GM12878 (cell line): Measurements from ENCODE around the gene SNRPB2. TPM values are rescaled to one million over a fixed set of nuclear protein-coding genes. Genes with fewer than 3 reads are reported as not detected.

ENCODE experiments used
- GABPA ChIP-seq: IDR thresholded peaks from 2 replicates; pipeline ENCODE4 v1.6.1; 2014; ENCODE audit warnings: antibody characterized with exemption, low read depth, mild to moderate bottlenecking, inconsistent platforms
- HDGF ChIP-seq: fragments of 450-650 bp; IDR thresholded peaks from 2 replicates; pipeline ENCODE4 v1.6.1; 2016; ENCODE audit warnings: antibody characterized with exemption
- MYC ChIP-seq: IDR thresholded peaks from 2 replicates; pipeline ENCODE4 v1.6.1; 2011; ENCODE audit warnings: mild to moderate bottlenecking, low read length, moderate library complexity, inconsistent platforms; ENCODE audit not compliant: insufficient read depth, insufficient replicate concordance, insufficient read length, severe bottlenecking
- NBN ChIP-seq: fragments of 450-650 bp; IDR thresholded peaks from 2 replicates; pipeline ENCODE4 v1.6.1; 2016
- POLR2AphosphoS5 ChIP-seq: IDR thresholded peaks from 2 replicates; pipeline ENCODE4 v1.6.1; 2011; ENCODE audit warnings: mild to moderate bottlenecking, low read length, inconsistent platforms
- POU2F2 ChIP-seq: IDR thresholded peaks from 3 replicates; pipeline ENCODE4 v1.6.1; 2011; ENCODE audit warnings: low read depth, mild to moderate bottlenecking, low read length, borderline replicate concordance
- RAD21 ChIP-seq: IDR thresholded peaks from 2 replicates; pipeline ENCODE4 v1.6.1; 2011; ENCODE audit warnings: mild to moderate bottlenecking, low read depth, low read length, moderate library complexity; ENCODE audit not compliant: insufficient read depth
- SKIL ChIP-seq: fragments of 450-650 bp; IDR thresholded peaks from 2 replicates; pipeline ENCODE4 v1.6.1; 2017; ENCODE audit warnings: mild to moderate bottlenecking, low read depth, inconsistent platforms; ENCODE audit not compliant: poor library complexity, severe bottlenecking
- SMARCA5 ChIP-seq: fragments of 450-650 bp; IDR thresholded peaks from 2 replicates; pipeline ENCODE4 v1.6.1; 2017; ENCODE audit warnings: mild to moderate bottlenecking
- SPI1 ChIP-seq: IDR thresholded peaks from 2 replicates; pipeline ENCODE4 v1.6.1; 2011; ENCODE audit warnings: low read depth, mild to moderate bottlenecking, low read length, moderate library complexity, borderline replicate concordance; ENCODE audit not compliant: insufficient read depth
- STAT1 ChIP-seq: fragments of 450-650 bp; conservative IDR thresholded peaks from 2 replicates; pipeline ENCODE4 v1.6.1; 2014; ENCODE audit warnings: antibody characterized with exemption, mild to moderate bottlenecking
- ZNF217 ChIP-seq: fragments of 450-650 bp; IDR thresholded peaks from 2 replicates; pipeline ENCODE4 v1.6.1; 2017; ENCODE audit warnings: antibody characterized with exemption, mild to moderate bottlenecking
- ZNF24 ChIP-seq: fragments of 450-650 bp; IDR thresholded peaks from 2 replicates; pipeline ENCODE4 v1.6.1; 2017; ENCODE audit warnings: antibody characterized with exemption, mild to moderate bottlenecking
- polyA plus RNA-seq, 11 experiments: library from polyadenylated mRNA; depleted of rRNA in 4 of 11; unstranded in 6 of 11; stranded (reverse) in 5 of 11; fragments of >200 nt; fragmentation: Nextera tagmentation in 4 of 11; fragmentation: Illumina TruSeq in 1 of 11; extraction: Ambion mirVana in 4 of 11; extraction: Trizol in 1 of 11; gene quantifications; 1 replicate in 1 of 11; 2 replicates in 10 of 11; pipeline versions ENCODE4 v1.2.1 to v1.2.3, GENCODE V29; 2011 to 2016; ENCODE audit warnings: inconsistent platforms in 2 of 11, missing spikeins in 2 of 11, low read depth in 1 of 11
- total RNA-seq, 4 experiments: library from RNA; depleted of rRNA in 3 of 4; stranded (reverse); fragments of >200 nt in 3 of 4; fragmentation: Illumina TruSeq in 1 of 4; extraction: Trizol in 1 of 4; gene quantifications; 2 replicates each; pipeline versions ENCODE4 v1.2.1 to v1.2.3, GENCODE V29; 2013 to 2021
- TF ChIP-seq, protein P1 (sequence below): fragments of 150-350 bp; IDR thresholded peaks from 2 replicates; pipeline ENCODE4 v1.6.1; 2014; ENCODE audit warnings: mild to moderate bottlenecking, low read depth, low read length
- TF ChIP-seq, protein P2 (sequence below): fragments of 450-650 bp; IDR thresholded peaks from 2 replicates; pipeline ENCODE4 v1.6.1; 2017; ENCODE audit warnings: borderline replicate concordance
- TF ChIP-seq, protein P3 (sequence below): fragments of 450-650 bp; IDR thresholded peaks from 2 replicates; pipeline ENCODE4 v1.6.1; 2016; ENCODE audit warnings: mild to moderate bottlenecking, moderate library complexity, borderline replicate concordance

The SNRPB2 gene
- total and polyA plus RNA-seq, 10 of the 15 experiments (the other 5 are each of a cell fraction or from before 2014, with no cell fraction given): 63.5 to 245 (median 136) TPM

GRCh38 chr20:16729565-16730460 is at the start of gene SNRPB2 (continued):
- TF ChIP-seq, protein P1, sequence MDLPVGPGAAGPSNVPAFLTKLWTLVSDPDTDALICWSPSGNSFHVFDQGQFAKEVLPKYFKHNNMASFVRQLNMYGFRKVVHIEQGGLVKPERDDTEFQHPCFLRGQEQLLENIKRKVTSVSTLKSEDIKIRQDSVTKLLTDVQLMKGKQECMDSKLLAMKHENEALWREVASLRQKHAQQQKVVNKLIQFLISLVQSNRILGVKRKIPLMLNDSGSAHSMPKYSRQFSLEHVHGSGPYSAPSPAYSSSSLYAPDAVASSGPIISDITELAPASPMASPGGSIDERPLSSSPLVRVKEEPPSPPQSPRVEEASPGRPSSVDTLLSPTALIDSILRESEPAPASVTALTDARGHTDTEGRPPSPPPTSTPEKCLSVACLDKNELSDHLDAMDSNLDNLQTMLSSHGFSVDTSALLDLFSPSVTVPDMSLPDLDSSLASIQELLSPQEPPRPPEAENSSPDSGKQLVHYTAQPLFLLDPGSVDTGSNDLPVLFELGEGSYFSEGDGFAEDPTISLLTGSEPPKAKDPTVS: peak; percentile 72; the same call in 1 of the 2 replicates
- TF ChIP-seq POU2F2 (peak; percentile 77; the same call in 1 of the 3 replicates), SPI1 (peak; percentile 32; the same call in 1 of the 2 replicates), GABPA (peak; percentile 97), MYC (no peak), SMARCA5 (no peak), RAD21 (no peak), ZNF24 (0 out of 2 replicates have a peak, but pooled peaks have one; percentile 18), SKIL (no peak), HDGF (peak; percentile 85), STAT1 (peak; percentile 90), POLR2AphosphoS5 (peak; percentile 98), NBN (peak; percentile 93), ZNF217 (peak; percentile 49; the same call in 1 of the 2 replicates)
- TF ChIP-seq, protein P2, sequence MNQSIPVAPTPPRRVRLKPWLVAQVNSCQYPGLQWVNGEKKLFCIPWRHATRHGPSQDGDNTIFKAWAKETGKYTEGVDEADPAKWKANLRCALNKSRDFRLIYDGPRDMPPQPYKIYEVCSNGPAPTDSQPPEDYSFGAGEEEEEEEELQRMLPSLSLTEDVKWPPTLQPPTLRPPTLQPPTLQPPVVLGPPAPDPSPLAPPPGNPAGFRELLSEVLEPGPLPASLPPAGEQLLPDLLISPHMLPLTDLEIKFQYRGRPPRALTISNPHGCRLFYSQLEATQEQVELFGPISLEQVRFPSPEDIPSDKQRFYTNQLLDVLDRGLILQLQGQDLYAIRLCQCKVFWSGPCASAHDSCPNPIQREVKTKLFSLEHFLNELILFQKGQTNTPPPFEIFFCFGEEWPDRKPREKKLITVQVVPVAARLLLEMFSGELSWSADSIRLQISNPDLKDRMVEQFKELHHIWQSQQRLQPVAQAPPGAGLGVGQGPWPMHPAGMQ: no peak
- TF ChIP-seq, protein P3, sequence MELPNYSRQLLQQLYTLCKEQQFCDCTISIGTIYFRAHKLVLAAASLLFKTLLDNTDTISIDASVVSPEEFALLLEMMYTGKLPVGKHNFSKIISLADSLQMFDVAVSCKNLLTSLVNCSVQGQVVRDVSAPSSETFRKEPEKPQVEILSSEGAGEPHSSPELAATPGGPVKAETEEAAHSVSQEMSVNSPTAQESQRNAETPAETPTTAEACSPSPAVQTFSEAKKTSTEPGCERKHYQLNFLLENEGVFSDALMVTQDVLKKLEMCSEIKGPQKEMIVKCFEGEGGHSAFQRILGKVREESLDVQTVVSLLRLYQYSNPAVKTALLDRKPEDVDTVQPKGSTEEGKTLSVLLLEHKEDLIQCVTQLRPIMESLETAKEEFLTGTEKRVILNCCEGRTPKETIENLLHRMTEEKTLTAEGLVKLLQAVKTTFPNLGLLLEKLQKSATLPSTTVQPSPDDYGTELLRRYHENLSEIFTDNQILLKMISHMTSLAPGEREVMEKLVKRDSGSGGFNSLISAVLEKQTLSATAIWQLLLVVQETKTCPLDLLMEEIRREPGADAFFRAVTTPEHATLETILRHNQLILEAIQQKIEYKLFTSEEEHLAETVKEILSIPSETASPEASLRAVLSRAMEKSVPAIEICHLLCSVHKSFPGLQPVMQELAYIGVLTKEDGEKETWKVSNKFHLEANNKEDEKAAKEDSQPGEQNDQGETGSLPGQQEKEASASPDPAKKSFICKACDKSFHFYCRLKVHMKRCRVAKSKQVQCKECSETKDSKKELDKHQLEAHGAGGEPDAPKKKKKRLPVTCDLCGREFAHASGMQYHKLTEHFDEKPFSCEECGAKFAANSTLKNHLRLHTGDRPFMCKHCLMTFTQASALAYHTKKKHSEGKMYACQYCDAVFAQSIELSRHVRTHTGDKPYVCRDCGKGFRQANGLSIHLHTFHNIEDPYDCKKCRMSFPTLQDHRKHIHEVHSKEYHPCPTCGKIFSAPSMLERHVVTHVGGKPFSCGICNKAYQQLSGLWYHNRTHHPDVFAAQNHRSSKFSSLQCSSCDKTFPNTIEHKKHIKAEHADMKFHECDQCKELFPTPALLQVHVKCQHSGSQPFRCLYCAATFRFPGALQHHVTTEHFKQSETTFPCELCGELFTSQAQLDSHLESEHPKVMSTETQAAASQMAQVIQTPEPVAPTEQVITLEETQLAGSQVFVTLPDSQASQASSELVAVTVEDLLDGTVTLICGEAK: peak; percentile 96
